Heart left ventricle (tissue), 16 donors: ENCODE data around the gene KCNA10. TPM values are rescaled to one million over a fixed set of nuclear protein-coding genes. Genes with fewer than 3 reads are reported as not detected.

Experiments used
- ATAC-seq, 4 donors: fragments of 200-7000 bp; cut with Tn5 transposase; one replicate each; pipeline ENCODE4 v1.9.1; 2020 to 2022; ENCODE audit warnings: moderate library complexity in 4 of 4, mild to moderate bottlenecking in 3 of 4, moderate number of reproducible peaks in 1 of 4
- DNase-seq, 5 donors: peaks; one replicate each; pipeline ENCODE4 v3.0.0-alpha.2; 2020
- H3K27ac ChIP-seq, 12 donors: fragments of 200-600 bp; sonication (generic) in 4 of 12; one replicate each; pipeline versions ENCODE4 v1.5.0 to v1.8.0; 2016 to 2022; ENCODE audit warnings: mild to moderate bottlenecking in 2 of 12
- H3K27me3 ChIP-seq, 9 donors: fragments of 200-600 bp; sonication (generic) in 2 of 9; one replicate each; pipeline versions ENCODE4 v1.5.1 to v1.8.0; 2016 to 2022; ENCODE audit warnings: mild to moderate bottlenecking in 3 of 9
- H3K36me3 ChIP-seq, 9 donors: fragments of 200-600 bp; sonication (generic) in 2 of 9; one replicate each; pipeline versions ENCODE4 v1.5.0 to v1.8.0; 2018 to 2022; ENCODE audit warnings: mild to moderate bottlenecking in 2 of 9
- H3K4me1 ChIP-seq, 12 donors: fragments of 200-600 bp; sonication (generic) in 4 of 12; one replicate each; pipeline versions ENCODE4 v1.5.0 to v1.8.0; 2016 to 2022; ENCODE audit warnings: mild to moderate bottlenecking in 3 of 12
- H3K4me3 ChIP-seq, 12 donors: fragments of 200-600 bp; sonication (generic) in 4 of 12; one replicate each; pipeline versions ENCODE4 v1.5.0 to v1.8.0; 2017 to 2022; ENCODE audit warnings: mild to moderate bottlenecking in 9 of 12, moderate library complexity in 4 of 12
- H3K9me3 ChIP-seq, 12 donors: fragments of 200-600 bp; sonication (generic) in 4 of 12; one replicate each; pipeline versions ENCODE4 v1.5.0 to v1.8.0; 2016 to 2022; ENCODE audit warnings: mild to moderate bottlenecking in 1 of 12
- CTCF ChIP-seq, 12 donors: fragments of 200-600 bp; sonication (generic) in 4 of 12; IDR thresholded peaks; one replicate each; pipeline versions ENCODE4 v1.5.0 to v1.8.0; 2018 to 2022; ENCODE audit warnings: antibody characterized with exemption in 12 of 12, mild to moderate bottlenecking in 5 of 12
- POLR2A ChIP-seq, 2 donors: fragments of 450-650 bp; IDR thresholded peaks; one replicate each; pipeline ENCODE4 v1.6.1; 2017; ENCODE audit warnings: antibody characterized with exemption in 2 of 2, mild to moderate bottlenecking in 2 of 2, moderate library complexity in 2 of 2
- WGBS, 4 donors: extraction: QIAGEN DNeasy Blood & Tissue Kit in 2 of 4; methylation state at CpG; one replicate each; pipeline versions ENCODE4 v1.1.5 to v1.1.7; 2013 to 2018; 5-methylcytosine and 5-hydroxymethylcytosine counted together
- intact Hi-C, 10 donors: fragments of 100-400 bp; cut with DNase I; formaldehyde crosslinking; loops; one replicate each; pipeline versions ENCODE4 v1.11.1 to v1.14.2; 2022
- polyA plus RNA-seq, 2 donors: library from polyadenylated mRNA; stranded (reverse); fragments of 200-250 nt; gene quantifications; one replicate each; pipeline ENCODE4 v1.2.3, GENCODE V29; 2013
- total RNA-seq, 9 donors: library from RNA; depleted of rRNA in 2 of 9; stranded (reverse); fragments of >200 nt in 2 of 9; fragmentation: NEBNext Ultra II Directional in 3 of 9; extraction: Animal tissue kit (Norgen Biotek cat#: 25700) in 3 of 9; gene quantifications; one replicate each; pipeline versions ENCODE4 v1.1.0 to v1.2.4, GENCODE V29; 2016 to 2023
- donor health status: ischemic (EF 13 %, LVEDD 7.1; RV severe dilation, severe dysfunction).
- donor health status: healthy with polysubstance abuse.
- donor health status: DM: no; HTN: yes; CAD: no.
- donor health status: DM: no; HTN: no; CAD: no.
- donor health status: ischemic (EF 25% LVEDD 6.9; RV normal size, moderate dysfunction).
- donor health status: ischemic (EF 25% LVEDD 5.7; RV mildly dilated, moderate dysfunction).
- donor health status: healthy.
- donor health status: DM: yes; HTN: yes; CAD: no.
- donor health status: ischemic (EF 35%, LVEDD 5.7; RV mildly dilated, moderate dysfunction).
- donor health status: nonischemic (EF 11% LVEDD 7.7; RV severe dilation, severe dysfunction).
- donor health status: DM: yes; HTN: yes; CAD: no.
- donor health status: PGD.
- donor health status: ischemic (EF 29% LVEDD 5.4; RV normal size, mild dysfunction).
- donor health status: nonischemic (EF 23%, LVEDD 6.1; RV moderate dilation, normal function).

KCNA10 gene
- total and polyA plus RNA-seq, 11 donors: not detected

GRCh38 chr1:110544753-110545152, 25.8 kb upstream of the KCNA10 start:
- no peaks in the 10 kb centered on the region for H3K36me3 ChIP-seq
- no peak overlapping the region for H3K4me3 ChIP-seq
- intact Hi-C loops: loop anchor here in 1 of 10 donors (10.0 kb wide), 1 partner anchor 230 kb away; no protein-coding TSS in a partner anchor
- no peaks in the 10 kb centered on the region for H3K4me1 ChIP-seq
- TF ChIP-seq POLR2A (IDR thresholded peaks at IDR 0.05): no peak
- no peak for TF ChIP-seq CTCF (IDR thresholded peaks at IDR 0.05)
- WGBS, 4 donors: 54 to 63% (median 59%) methylated on average over 3 of the region's 3 CpGs
- no peak for DNase-seq
- ATAC-seq: no peak
- H3K27ac ChIP-seq: no peak overlapping the region
- H3K27me3 ChIP-seq: peaks cover 0 to 16% (median 5%) of the 10 kb centered on the region in 9 donors
- no peaks in the 10 kb centered on the region for H3K9me3 ChIP-seq

GRCh38 chr1:110542725-110543124, 23.8 kb upstream of the KCNA10 start:
- Histone ChIP-seq H3K27me3 (peaks cover 0 to 30% (median 5%) of the 10 kb centered on the region in 9 donors), H3K4me1 (no peaks in the 10 kb centered on the region), H3K27ac (no peak overlapping the region), H3K9me3 (no peaks in the 10 kb centered on the region), H3K4me3 (no peak overlapping the region), H3K36me3 (no peaks in the 10 kb centered on the region)
- intact Hi-C loops: loop anchor here in 1 of 10 donors (10.0 kb wide), 1 partner anchor 232 kb away; no protein-coding TSS in a partner anchor
- no peak for TF ChIP-seq POLR2A (IDR thresholded peaks at IDR 0.05)
- no peak for TF ChIP-seq CTCF (IDR thresholded peaks at IDR 0.05)
- no peak for DNase-seq
- 50 to 55% (median 50%) methylated on average over 4 of the region's 4 CpGs for WGBS, 4 donors
- no peak for ATAC-seq

GRCh38 chr1:110541906-110542395, 23.0 kb upstream of the KCNA10 start:
- 3 to 73% (median 34%) methylated on average over 1 of the region's 1 CpG for WGBS, 4 donors
- TF ChIP-seq POLR2A (IDR thresholded peaks at IDR 0.05) (no peak), CTCF (IDR thresholded peaks at IDR 0.05) (no peak)
- Histone ChIP-seq H3K27me3 (peaks cover 0 to 36% (median 5%) of the 10 kb centered on the region in 9 donors), H3K27ac (no peak overlapping the region), H3K4me3 (no peak overlapping the region), H3K4me1 (no peaks in the 10 kb centered on the region), H3K36me3 (no peaks in the 10 kb centered on the region), H3K9me3 (no peaks in the 10 kb centered on the region)
- DNase-seq (no peak), ATAC-seq (no peak)
- intact Hi-C loops: loop anchor here in 1 of 10 donors (10.0 kb wide), 1 partner anchor 233 kb away; no protein-coding TSS in a partner anchor

DNA sequence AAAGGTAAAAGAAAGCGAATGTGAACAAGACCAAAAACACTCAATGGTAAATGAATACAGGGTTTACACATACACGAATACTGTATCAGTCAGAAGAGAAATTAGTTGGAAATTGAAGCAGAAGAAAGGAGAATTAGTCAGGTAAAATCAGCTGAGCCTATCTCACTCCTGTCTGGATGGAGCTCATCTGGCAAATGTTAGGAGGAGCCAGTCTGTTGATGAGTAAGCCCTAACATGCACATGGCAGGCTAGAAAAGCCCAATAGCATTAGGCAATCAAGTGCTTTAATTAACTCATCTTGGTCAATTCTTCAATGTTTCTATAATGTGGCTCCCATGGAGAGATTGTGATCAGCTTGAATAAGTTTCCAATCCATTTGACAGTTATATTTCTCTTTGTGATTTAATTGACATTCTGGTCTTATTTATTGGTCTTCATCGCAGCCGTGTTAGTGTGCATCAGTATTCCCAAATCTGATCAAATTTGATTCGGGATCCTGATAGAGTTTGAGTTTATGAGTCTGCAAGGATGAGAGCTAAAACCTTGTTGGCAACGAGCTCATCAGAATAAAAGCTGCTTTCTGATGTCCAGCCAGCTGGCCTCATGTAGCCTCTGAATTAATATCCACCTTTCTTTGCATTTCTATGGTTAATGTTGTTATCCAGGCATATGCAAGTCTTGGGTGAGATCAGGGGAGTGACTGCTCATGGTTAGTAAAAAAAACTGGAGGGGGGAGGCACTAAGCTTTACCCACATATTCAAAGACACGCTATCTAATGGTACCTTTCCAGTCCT, 22.1 kb upstream of the KCNA10 start:
- ATAC-seq (no peak), DNase-seq (no peak)
- Histone ChIP-seq H3K36me3 (no peaks in the 10 kb centered on the region), H3K27ac (no peak overlapping the region), H3K9me3 (no peaks in the 10 kb centered on the region), H3K4me3 (no peak overlapping the region), H3K27me3 (peaks cover 0 to 32% (median 5%) of the 10 kb centered on the region in 9 donors), H3K4me1 (no peaks in the 10 kb centered on the region)
- no peak for TF ChIP-seq POLR2A (IDR thresholded peaks at IDR 0.05)
- TF ChIP-seq CTCF (IDR thresholded peaks at IDR 0.05): no peak
- 47 to 68% (median 59%) methylated on average over 7 of the region's 7 CpGs for WGBS, 4 donors
- intact Hi-C loops: loop anchor here in 1 of 10 donors (10.0 kb wide), 1 partner anchor 234 kb away; no protein-coding TSS in a partner anchor
